Activated naive CD4-positive, alpha-beta T cell (primary cell): Measurements from ENCODE around the gene C7orf25.
"Not testable (repeated sequence)": the region's sequence is repeated elsewhere in the genome, so short reads cannot be mapped to it uniquely, and the experiment has no call there.

Experiments
- DNase-seq, 4 experiments: peaks; one replicate each; lab custom pipeline; 2025; lab: John Stamatoyannopoulos, UW

The C7orf25 gene

GRCh38 chr7:42929449-42929848 is 17.6 kb upstream of the C7orf25 start:
- DNase-seq = no peak

DNA sequence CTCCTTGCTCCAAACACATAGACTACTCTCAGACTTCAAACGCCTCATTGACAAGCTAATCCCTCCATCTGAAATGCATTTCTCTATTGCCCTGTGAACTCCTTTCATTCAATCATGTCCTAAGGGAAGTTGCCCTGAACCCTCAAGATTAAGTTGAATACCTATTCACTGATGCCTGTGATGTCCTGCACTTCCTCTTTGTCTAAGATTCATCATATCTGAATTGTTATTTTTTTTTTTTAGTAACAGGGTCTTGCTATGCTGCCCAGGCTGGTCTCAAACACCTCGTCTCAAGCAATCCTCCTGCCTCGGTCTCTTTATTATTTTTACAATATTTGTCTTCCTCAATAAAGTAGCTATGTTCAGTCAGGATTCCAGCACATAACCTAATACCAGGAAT is 16.9 kb upstream of the C7orf25 start:
- no peak for DNase-seq

GRCh38 chr7:42926204-42926603 is 14.3 kb upstream of the C7orf25 start:
- DNase-seq = no peak

DNA sequence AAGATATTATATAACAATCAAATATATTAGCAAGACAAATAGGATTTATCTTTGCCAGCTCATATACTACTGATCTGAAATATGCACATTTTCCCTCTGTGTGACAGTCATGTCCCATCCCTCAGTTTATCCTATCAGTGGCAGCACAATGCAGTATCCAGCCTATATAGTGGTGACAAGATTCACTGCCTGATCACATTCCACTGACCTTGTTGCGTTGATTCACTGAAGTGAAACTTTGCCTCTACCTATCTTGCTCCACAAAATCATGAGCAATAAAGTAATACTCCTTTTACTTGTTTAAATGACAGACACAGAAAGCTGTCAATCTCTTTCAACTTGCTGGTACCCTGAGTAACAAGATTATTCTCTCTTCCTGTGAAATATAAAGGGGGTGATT is 13.8 kb upstream of the C7orf25 start:
- DNase-seq = no peak

DNA sequence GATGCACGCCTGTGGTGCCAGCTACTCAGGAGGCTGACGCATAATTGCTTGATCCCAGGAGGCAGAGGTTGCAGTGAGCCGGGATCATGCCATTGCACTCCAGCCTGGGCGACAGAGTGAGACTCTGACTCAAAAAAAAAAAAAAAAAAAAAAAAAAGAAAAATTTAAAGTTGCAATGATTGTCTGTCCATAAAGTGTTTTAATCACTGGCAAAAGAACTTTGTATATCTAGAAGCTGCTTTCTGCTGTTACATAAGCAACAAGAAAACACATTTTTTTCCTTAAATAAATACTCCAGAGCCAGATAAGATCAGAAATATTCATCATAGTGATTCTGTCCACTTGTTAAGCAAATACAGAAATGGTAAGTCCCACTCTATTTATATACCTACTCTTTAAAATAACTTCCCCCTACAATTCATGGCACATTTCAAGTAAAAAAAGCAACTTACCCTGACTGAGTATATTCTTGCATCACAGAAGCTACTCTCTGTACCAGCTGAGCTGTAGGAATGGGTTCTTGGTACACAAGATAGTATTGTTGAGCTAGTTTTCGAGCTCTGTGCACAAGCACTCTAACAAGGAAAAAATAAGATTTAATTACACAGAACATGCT is 12.5 kb upstream of the C7orf25 start:
- no peak for DNase-seq

- no peak for DNase-seq
Measured at GRCh38 chr7:42922017-42922753, 10.3 kb upstream of the C7orf25 start.

DNA sequence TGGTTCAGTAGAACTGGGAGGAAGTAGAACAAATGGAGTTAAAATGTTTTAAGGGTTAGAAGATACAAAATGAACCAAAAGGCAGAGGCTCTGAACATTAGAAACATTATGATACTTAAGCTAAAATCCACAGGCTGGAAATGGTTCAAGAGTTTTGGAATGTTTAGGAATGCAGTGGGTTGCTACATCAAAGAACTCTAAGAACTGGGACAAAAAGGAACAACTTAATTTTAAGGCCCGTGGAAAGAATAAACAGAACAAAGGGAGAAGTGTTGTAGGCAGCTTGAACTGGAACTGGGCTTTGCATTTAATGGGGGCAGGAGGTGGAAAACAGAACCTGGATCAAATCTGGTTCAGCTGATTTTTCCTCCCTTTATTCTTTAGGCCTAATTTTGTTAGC is 3.5 kb upstream of the C7orf25 start:
- no peak for DNase-seq

GRCh38 chr7:42914421-42915045 is 2.7 kb upstream of the C7orf25 start:
- DNase-seq = no peak

GRCh38 chr7:42914009-42914408 is 2.1 kb upstream of the C7orf25 start:
- DNase-seq = no peak

DNA sequence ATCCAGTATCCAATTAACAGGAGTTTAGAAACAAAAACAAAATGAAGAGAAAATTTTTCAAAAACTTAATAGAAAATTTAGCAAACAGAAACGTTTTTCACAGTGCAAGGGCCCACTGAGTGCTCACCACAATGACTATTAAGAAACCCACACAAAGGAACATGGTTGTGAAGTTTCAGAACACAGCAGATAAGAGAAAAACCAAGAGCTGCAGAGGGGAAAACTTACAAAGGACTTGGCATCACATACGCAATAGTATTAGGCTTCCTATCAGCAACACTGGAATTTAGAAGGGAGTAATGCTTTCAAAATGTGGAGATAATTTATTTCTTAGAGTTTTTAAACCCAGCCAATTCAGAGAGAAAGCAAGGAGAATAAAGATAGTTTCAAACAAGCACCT is 1.7 kb upstream of the C7orf25 start:
- DNase-seq = no peak

DNA sequence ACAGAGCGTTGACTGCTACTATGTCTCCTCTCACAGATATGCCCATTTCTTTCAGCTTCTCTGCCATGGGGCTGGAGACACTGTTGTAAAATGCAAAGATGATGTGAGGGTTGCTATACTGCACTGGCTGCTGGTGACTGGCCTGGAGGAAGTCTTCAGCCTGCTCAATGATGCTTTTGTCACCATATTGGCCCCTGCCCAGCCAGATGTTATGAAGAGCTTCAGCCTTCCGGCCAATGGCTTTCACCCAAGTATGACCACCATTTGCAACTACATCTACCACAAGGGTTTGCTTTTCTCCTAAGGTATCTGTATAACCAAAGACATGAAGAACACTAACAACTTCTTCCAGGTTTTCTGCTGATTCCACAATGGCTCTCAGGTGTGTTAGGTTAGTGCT is 1.6 kb downstream of the C7orf25 start:
- no peak for DNase-seq

DNA sequence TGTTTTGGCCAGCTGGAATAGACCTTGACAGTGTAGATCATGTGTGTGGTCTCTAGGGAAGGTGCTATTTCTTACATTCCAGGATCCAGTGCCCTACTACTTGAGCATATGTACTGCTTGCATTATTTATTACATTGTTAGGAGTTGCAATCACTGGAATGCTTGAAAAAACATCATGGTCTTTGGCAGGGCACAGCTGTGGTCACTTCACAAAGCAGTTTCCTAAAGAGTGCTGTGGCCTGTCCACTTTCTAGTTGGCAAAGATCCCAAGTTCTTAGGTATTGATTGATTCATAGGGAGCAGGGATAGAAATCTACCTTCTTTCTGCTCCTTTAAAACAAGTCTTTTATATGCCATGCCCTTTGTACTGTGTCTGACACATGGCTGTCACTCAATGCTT is 4.6 kb downstream of the C7orf25 start:
- DNase-seq = no peak

DNA sequence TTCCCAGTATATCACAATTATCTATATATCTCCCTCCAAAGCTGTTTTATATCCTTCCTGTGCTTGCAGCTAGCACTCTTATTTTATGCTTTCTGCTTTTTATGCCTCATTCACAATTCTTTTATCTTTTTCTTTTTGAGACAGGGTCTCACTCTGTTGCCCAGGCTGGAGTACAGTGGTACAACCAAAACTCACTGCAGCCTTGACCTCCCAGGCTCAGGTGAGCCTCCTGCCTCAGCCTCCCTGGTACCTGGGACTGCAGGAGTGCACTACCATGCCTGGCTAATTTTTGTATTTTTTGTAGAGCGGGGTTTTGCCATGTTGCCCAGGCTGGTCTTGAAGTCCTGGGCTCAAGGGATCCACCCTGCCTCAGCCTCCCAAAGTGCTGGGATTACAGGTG is 5.7 kb downstream of the C7orf25 start:
- no peak for DNase-seq

- no peak for DNase-seq
Measured at GRCh38 chr7:42902331-42902730, 9.5 kb downstream of the C7orf25 start.

- DNase-seq = no peak
Measured at GRCh38 chr7:42900842-42901241, 11.0 kb downstream of the C7orf25 start.

- DNase-seq = no peak
Measured at GRCh38 chr7:42893346-42894240, 18.3 kb downstream of the C7orf25 start.

GRCh38 chr7:42886893-42887505 is 24.9 kb downstream of the C7orf25 start:
- no peak for DNase-seq

- no peak for DNase-seq
Measured at GRCh38 chr7:42886129-42886528, 25.7 kb downstream of the C7orf25 start.

DNA sequence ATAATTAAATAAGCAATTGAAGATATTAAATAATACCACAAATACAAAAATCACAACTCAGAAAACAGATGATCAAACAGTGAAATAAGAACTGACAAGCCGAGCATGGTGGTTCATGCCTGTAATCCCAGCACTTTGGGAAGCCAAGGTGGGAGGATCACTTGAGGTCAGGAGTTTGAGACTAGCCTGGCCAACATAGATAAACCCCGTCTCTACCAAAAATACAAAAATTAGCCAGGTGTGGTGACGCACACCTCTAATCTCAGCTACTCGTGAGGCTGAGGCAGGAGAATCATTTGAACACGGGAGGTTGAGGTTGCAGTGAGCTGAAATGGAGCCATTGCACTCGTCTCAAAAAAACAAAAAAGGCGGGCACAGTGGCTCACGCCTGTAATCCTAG is 26.7 kb downstream of the C7orf25 start:
- not testable (repeated sequence) for DNase-seq

DNA sequence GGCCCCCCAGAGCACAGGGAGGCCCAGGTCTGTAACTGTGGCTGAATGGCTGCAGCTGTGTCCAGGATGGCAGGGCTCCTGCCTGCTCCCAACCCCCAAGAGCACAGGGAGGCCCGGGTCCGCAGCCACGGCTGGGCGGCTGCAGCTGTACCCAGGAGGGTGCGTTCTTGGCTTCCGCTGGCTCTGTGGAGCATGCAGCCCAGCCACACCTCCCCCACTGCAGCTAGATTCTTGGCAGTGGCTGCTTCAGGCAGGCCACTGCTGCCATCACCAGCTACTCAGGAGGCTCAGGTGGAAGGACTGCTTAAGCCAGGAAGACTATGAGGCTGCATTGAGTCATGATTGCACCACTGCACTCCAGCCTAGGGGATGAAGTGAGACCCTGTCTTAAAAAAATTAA is 27.9 kb downstream of the C7orf25 start:
- DNase-seq = no peak

DNA sequence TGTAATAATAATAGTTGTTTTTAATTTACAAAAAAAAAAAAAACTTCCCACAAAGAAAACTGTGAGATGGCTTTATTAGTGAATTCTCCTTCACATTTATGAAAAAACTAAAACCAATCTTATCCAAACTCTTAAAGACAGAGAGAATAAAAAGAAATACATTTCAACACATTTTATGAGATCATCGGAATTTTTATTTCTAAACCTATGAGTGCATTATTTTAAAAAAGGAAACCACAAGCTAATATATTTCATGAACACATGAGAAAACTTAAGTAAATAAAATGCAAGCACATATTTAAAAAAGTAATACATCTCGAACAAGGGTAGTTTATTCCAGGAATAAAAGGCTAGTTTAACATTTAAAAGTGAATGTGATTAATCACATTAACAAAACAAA is 31.5 kb downstream of the C7orf25 start:
- DNase-seq = no peak

GRCh38 chr7:42878303-42878702 is 33.6 kb downstream of the C7orf25 start:
- no peak for DNase-seq
